Skeletal muscle tissue (tissue), 4 donors: ENCODE results near the gene GRIA1. TPM values are rescaled to one million over a fixed set of nuclear protein-coding genes. Genes with fewer than 3 reads are reported as not detected.
"Not testable (repeated sequence)": the region's sequence is repeated elsewhere in the genome, so short reads cannot be mapped to it uniquely, and the experiment has no call there.

Experiments used
- H3K27ac ChIP-seq: one replicate; pipeline ENCODE4 v1.7.0; 2013; ENCODE audit warnings: mild to moderate bottlenecking, low read depth, low read length, inconsistent platforms
- H3K27me3 ChIP-seq, 3 donors: one replicate each; pipeline ENCODE4 v1.7.0; 2013; ENCODE audit warnings: low read length in 3 of 3; ENCODE audit not compliant: control insufficient read depth in 3 of 3, insufficient read depth in 3 of 3
- H3K36me3 ChIP-seq, 3 donors: one replicate each; pipeline ENCODE4 v1.7.0; 2013; ENCODE audit warnings: low read length in 3 of 3; ENCODE audit not compliant: control insufficient read depth in 3 of 3, insufficient read depth in 3 of 3
- H3K4me1 ChIP-seq, 3 donors: one replicate each; pipeline ENCODE4 v1.7.0; 2013; ENCODE audit warnings: low read length in 3 of 3, mild to moderate bottlenecking in 3 of 3; ENCODE audit not compliant: control insufficient read depth in 3 of 3, insufficient read depth in 3 of 3
- H3K4me3 ChIP-seq, 3 donors: one replicate each; pipeline ENCODE4 v1.7.0; 2013; ENCODE audit warnings: low read length in 3 of 3
- H3K9ac ChIP-seq, 3 donors: one replicate each; pipeline ENCODE4 v1.7.0; 2013; ENCODE audit warnings: low read length in 3 of 3, mild to moderate bottlenecking in 3 of 3, moderate library complexity in 2 of 3, low read depth in 1 of 3
- H3K9me3 ChIP-seq, 3 donors: one replicate each; pipeline ENCODE4 v1.7.0; 2013; ENCODE audit warnings: low read length in 3 of 3; ENCODE audit not compliant: control insufficient read depth in 3 of 3
- total RNA-seq: library from RNA; depleted of rRNA; stranded (reverse); fragments of >200 nt; gene quantifications from one replicate; pipeline ENCODE4 v1.2.3, GENCODE V29; 2014
- donor health status: Osteomylitis.

GRIA1 gene
- total RNA-seq, 1 donor from 2014 or later: 1.0 TPM

DNA sequence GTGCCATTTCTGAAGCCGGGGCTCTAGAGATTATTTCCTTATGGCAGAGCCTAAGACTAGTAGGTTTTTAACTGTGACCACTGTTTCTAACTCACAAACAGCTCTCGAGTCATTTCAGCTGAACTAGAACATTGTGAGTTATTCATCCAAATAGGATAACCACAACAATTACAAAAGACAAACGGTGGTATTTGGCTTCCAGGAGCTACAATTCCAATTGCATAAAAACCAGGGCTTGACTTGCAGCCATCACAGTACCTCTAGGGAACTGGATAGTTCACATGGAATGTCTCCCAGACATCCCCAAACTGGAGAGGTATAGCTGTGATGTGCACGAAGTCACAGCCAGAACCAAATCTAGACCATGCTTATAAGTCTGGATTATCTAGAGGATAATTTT, 323.4 kb downstream of the GRIA1 start:
- Histone ChIP-seq H3K4me3 (no peak overlapping the region), H3K36me3 (no peaks in the 10 kb centered on the region), H3K27ac (no peak overlapping the region), H3K4me1 (no peaks in the 10 kb centered on the region), H3K9ac (no peak overlapping the region), H3K9me3 (no peaks in the 10 kb centered on the region), H3K27me3 (no peaks in the 10 kb centered on the region)

DNA sequence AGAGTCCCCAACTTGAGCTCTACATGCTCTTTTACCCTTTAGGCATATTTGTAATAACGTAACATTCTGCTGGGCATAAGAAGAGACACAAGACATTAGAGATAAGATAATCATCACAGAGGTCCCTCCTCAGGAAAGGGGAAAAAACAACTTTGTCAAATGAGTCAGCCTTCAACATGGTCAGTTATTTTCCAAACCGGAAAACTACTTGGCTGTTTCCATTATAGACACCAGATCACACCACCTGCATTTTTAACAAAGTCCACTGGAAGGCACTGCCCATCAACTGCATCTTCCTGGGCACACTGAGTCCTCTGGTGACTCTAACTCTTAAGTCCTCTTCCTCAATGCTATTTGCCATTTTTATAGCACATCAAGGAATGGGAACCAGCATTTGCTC, 326.4 kb downstream of the GRIA1 start:
- H3K4me1 ChIP-seq: no peaks in the 10 kb centered on the region
- no peaks in the 10 kb centered on the region for H3K36me3 ChIP-seq
- no peak overlapping the region for H3K9ac ChIP-seq
- H3K4me3 ChIP-seq: no peak overlapping the region
- no peak overlapping the region for H3K27ac ChIP-seq
- H3K27me3 ChIP-seq: no peaks in the 10 kb centered on the region
- peaks cover 0 to 2% (median 0%) of the 10 kb centered on the region in 3 donors for H3K9me3 ChIP-seq

DNA sequence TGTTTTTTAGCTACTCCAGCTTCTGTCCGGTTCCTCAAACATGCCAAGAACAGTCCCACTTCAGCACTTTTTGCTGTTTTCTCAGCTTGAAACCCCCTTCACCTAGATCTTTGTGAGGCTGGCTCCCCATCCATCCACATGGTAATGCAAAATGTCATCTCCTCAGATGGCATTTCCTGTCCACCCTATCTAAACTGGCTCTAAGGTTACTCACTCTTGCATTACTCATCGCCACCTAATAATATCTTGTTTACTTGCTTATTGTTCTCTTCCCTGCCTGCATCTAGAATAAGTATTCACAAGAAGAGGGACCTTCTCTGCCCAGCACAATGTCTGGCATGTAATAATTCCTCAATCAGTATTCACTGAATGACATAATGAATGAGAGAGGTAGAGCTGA, 328.2 kb downstream of the GRIA1 start:
- Histone ChIP-seq H3K9ac (no peak overlapping the region), H3K27ac (no peak overlapping the region), H3K4me1 (no peaks in the 10 kb centered on the region), H3K27me3 (no peaks in the 10 kb centered on the region), H3K9me3 (peaks cover 0 to 2% (median 0%) of the 10 kb centered on the region in 3 donors), H3K4me3 (no peak overlapping the region), H3K36me3 (no peaks in the 10 kb centered on the region)

DNA sequence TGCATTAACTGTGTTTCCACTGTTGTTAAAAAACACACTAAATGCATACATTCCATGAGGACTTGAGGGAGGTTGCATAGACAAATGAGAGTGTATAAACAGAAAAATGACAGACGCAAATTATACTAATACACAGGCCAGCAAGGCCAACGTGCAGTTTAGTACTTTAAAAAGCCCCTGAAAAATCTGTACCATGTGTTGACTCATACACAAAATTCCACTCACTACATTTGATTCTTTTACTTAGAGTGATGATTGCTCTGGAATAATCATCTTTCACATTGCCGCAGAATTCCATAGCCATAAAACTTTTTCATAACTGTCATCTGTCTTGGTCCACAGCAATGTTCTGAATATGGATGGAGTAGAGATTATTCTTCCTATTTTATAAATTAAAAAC, 332.6 kb downstream of the GRIA1 start:
- no peak overlapping the region for H3K27ac ChIP-seq
- no peak overlapping the region for H3K4me3 ChIP-seq
- H3K9me3 ChIP-seq: peaks cover 0 to 2% (median 0%) of the 10 kb centered on the region in 3 donors

DNA sequence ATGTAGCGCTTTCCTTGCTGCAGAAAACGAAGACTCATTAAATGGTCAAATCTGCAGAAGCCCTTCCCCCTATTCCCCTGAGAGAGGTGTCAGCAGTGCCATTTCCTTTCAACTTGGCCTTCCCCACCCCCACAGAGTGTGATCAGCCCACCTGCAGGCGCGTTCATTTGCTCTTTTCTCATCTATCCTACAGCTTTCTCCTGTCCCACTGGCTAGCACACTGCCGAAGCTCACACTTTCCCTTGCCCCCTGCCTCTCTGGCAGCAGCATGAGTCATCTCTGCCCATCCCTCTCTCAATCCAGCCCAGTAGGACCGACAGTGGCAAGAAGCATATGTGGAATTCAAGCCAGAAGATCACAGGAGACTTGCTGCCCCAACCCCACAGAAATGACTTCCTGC, 334.4 kb downstream of the GRIA1 start:
- Histone ChIP-seq H3K36me3 (no peaks in the 10 kb centered on the region), H3K9me3 (no peaks in the 10 kb centered on the region), H3K27me3 (no peaks in the 10 kb centered on the region), H3K9ac (no peak overlapping the region), H3K4me3 (no peak overlapping the region), H3K4me1 (no peaks in the 10 kb centered on the region), H3K27ac (no peak overlapping the region)

More for the DNA sequence above, 332.6 kb downstream of the GRIA1 start:
- H3K4me1 ChIP-seq: no peaks in the 10 kb centered on the region
- H3K36me3 ChIP-seq: no peaks in the 10 kb centered on the region
- H3K9ac ChIP-seq: no peak overlapping the region
- H3K27me3 ChIP-seq: no peaks in the 10 kb centered on the region

DNA sequence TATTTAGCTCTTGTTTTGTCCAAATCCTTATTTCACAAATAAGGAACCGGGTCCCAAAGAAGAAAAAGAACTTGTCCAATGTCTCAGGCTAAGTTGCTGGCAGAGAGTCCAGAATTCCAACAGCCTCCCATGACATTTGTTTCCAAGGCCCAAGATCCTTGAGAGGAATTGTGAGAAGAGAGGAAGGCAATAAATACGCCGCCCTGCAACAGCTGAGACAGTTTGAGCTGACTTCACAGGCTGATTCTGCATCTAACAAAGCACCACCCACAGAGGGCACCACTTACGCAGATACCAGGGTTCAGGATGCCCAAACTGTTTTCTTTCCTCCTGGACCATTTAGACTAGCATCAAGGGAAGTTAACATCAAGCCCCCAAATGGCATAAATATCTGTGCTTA, 336.9 kb downstream of the GRIA1 start:
- Histone ChIP-seq H3K9ac (no peak overlapping the region), H3K27me3 (no peaks in the 10 kb centered on the region), H3K9me3 (no peaks in the 10 kb centered on the region), H3K4me3 (no peak overlapping the region), H3K36me3 (no peaks in the 10 kb centered on the region), H3K27ac (no peak overlapping the region), H3K4me1 (no peaks in the 10 kb centered on the region)

DNA sequence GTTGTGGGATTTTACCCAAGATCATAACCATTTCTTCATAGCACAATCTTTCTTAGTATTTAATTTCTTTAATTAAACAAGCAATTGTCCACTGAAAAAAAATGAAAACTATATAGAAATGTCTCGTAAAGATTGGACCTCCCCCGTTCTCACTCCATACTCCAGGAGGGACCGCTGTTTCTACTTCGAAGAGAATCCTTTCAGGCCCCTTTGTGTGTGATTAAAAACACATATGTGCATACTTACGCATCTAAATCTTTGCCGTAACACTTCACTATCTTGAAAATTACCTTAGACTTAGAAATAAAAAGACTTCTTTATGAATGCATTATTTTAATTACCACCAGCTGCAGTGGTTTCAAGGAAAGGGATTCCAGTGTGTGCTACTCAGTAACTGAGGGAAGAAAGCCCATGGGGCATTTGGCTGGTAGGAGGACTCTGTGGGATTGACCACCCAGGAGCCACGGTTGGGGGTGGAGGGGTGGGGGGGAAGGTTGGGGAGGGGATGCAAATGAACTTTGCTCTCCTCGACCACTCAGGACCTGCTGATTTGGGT, 339.1 kb downstream of the GRIA1 start:
- no peaks in the 10 kb centered on the region for H3K9me3 ChIP-seq
- H3K9ac ChIP-seq: no peak overlapping the region
- no peaks in the 10 kb centered on the region for H3K36me3 ChIP-seq
- no peaks in the 10 kb centered on the region for H3K27me3 ChIP-seq
- no peaks in the 10 kb centered on the region for H3K4me1 ChIP-seq
- H3K27ac ChIP-seq: no peak overlapping the region
- H3K4me3 ChIP-seq: no peak overlapping the region

DNA sequence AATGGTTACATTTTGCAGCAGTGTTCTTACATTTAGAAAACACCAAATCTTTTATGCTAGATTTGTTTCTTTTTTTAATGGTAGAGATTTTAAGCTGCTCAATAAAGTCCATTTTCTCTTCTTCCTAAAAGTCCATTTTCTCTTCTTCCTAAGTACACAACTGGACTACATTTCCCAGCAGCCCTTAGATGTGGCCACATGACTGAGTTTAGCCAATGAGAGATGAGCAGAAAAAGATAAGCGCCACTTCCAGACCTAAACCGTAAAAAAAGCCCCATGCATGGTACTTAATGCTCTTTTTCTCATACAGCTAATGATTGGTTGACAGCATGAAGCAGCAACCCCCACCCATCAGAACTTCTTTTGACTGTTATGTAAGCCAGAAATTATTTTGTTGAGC, 341.5 kb downstream of the GRIA1 start:
- Histone ChIP-seq H3K4me3 (no peak overlapping the region), H3K9ac (no peak overlapping the region), H3K36me3 (no peaks in the 10 kb centered on the region), H3K27me3 (no peaks in the 10 kb centered on the region), H3K27ac (no peak overlapping the region), H3K9me3 (no peaks in the 10 kb centered on the region), H3K4me1 (no peaks in the 10 kb centered on the region)

DNA sequence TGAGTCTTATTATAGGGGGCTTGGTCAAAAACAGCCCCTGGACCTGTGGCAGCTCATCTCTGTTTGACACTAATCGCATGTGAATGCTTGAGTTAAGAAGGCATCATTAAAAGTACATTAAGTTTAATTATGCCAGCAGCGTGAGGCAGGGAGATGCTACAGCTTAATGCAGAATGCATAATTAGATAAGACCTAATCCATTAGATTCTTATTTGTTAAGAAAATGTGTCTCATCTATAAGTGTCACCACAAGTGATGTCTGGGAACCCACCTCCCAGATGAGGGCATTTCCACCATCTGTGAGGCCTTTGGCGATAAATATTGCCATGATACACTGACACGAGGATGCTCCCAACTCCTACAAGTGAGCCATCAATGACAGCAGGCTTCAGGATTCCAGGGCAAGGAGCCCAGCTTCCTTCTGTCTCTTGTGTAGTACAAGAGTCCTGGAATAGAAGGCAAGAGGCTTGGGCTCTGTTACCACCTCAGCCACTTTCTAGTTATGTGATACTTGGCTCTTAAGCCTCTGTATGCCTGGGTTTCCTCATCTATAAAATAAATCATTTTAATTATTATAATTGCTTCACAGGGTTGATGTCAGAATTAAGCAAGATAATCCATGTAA, 345.5 kb downstream of the GRIA1 start:
- H3K27ac ChIP-seq: no peak overlapping the region
- no peaks in the 10 kb centered on the region for H3K9me3 ChIP-seq
- H3K36me3 ChIP-seq: no peaks in the 10 kb centered on the region
- H3K4me1 ChIP-seq: no peaks in the 10 kb centered on the region
- no peaks in the 10 kb centered on the region for H3K27me3 ChIP-seq
- no peak overlapping the region for H3K9ac ChIP-seq
- no peak overlapping the region for H3K4me3 ChIP-seq

DNA sequence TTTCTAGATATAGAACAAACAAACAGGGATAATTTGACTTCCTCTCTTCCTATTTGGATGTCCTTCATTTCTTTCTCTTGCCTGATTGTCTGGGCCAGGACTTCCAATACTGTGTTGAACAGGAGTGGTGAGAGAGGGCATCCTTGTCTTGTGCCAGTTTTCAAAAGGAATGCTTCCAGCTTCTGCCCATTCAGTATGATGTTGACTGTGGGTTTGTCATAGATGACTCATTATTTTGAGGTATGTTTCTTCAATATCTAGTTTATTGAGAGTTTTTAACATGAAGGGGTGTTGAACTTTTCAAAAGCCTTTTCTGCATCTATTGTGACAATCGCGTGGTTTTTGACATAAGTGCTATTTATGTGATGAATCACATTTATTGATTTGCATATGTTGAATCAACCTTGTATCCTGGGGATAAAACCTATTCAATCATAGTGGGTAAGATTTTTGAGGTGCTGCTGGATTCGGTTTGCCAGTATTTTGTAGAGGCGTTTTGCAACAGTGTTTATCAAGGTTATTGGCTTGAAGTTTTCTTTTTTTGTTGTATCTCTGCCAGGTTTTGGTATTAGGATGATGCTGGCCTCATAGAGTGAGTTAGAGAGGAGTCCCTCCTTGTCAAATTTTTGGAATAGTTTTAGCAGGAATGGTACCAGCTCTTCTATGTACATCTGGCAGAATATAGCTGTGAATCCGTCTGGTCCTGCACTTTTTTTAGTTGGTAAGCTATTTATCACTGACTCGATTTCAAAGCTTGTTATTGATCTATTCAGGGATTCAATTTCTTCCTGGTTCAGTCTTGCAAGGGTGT, 359.0 kb downstream of the GRIA1 start:
- H3K9me3 ChIP-seq, H3K9ac ChIP-seq, H3K36me3 ChIP-seq, H3K27ac ChIP-seq, H3K27me3 ChIP-seq, H3K4me1 ChIP-seq, H3K4me3 ChIP-seq: not testable (repeated sequence)
